CD4-positive, alpha-beta T cell treated with Interleukin-10 for 1 hour (primary cell): ENCODE measurements around the gene DLX3.

Experiments
- DNase-seq: peaks from one replicate; pipeline ENCODE4 v3.0.0-alpha.2; 2020

Gene DLX3

GRCh38 chr17:49970498-49970897 is 24.5 kb downstream of the DLX3 start:
- DNase-seq: no peak

- no peak for DNase-seq
Measured at GRCh38 chr17:49969795-49970389, 25.1 kb downstream of the DLX3 start.

GRCh38 chr17:49969134-49969759 is 25.8 kb downstream of the DLX3 start, which contains the start of gene DLX4:
TSS of gene DLX4 (plus strand) at chr17:49969190. CDS start at chr17:49969469, 279 bp downstream.
- DNase-seq: peak; percentile 14

- DNase-seq: peak; percentile 70
Measured at GRCh38 chr17:49968405-49969133, 26.5 kb downstream of the DLX3 start.

GRCh38 chr17:49967621-49968404 is 27.2 kb downstream of the DLX3 start:
- no peak for DNase-seq

- DNase-seq: no peak
Measured at GRCh38 chr17:49967205-49967604, 27.8 kb downstream of the DLX3 start.

- DNase-seq: no peak
Measured at GRCh38 chr17:49966767-49967166, 28.3 kb downstream of the DLX3 start.

- no peak for DNase-seq
Measured at GRCh38 chr17:49965524-49965909, 29.5 kb downstream of the DLX3 start.

GRCh38 chr17:49964769-49965523 is 30.1 kb downstream of the DLX3 start:
- peak; percentile 45 for DNase-seq

- no peak for DNase-seq
Measured at GRCh38 chr17:49964303-49964768, 30.7 kb downstream of the DLX3 start.

GRCh38 chr17:49963626-49964302 is 31.3 kb downstream of the DLX3 start:
- no peak for DNase-seq

- no peak for DNase-seq
Measured at GRCh38 chr17:49963309-49963625, 31.8 kb downstream of the DLX3 start.

- no peak for DNase-seq
Measured at GRCh38 chr17:49962599-49963308, 32.3 kb downstream of the DLX3 start.

- no peak for DNase-seq
Measured at GRCh38 chr17:49959183-49959935, 35.7 kb downstream of the DLX3 start.

GRCh38 chr17:49958723-49959122 is 36.3 kb downstream of the DLX3 start:
- no peak for DNase-seq

- no peak for DNase-seq
Measured at GRCh38 chr17:49957350-49957749, 37.7 kb downstream of the DLX3 start.

- no peak for DNase-seq
Measured at GRCh38 chr17:49956780-49957179, 38.2 kb downstream of the DLX3 start.

- DNase-seq: no peak
Measured at GRCh38 chr17:49955157-49955556, 39.9 kb downstream of the DLX3 start.

GRCh38 chr17:49952912-49953497 is 42.0 kb downstream of the DLX3 start:
- no peak for DNase-seq
